IPS DF 6.9 (cell line): ENCODE results near the gene FLYWCH1.

Experiments
- DNase-seq: peaks from one replicate; pipeline ENCODE4 v3.0.0-alpha.2; 2013; ENCODE audit warnings: low read depth, low spot score
- H3K27ac ChIP-seq: one replicate; pipeline ENCODE4 v1.5.1; 2013; ENCODE audit warnings: low read length, control low read depth
- H3K27me3 ChIP-seq: 2 replicates; pipeline ENCODE4 v1.6.1; 2013; ENCODE audit warnings: mild to moderate bottlenecking, low read length; ENCODE audit not compliant: control insufficient read depth, insufficient read depth
- H3K36me3 ChIP-seq: 2 replicates; pipeline ENCODE4 v1.6.1; 2013; ENCODE audit warnings: low read length; ENCODE audit not compliant: control insufficient read depth, insufficient read depth
- H3K4me1 ChIP-seq: 2 replicates; pipeline ENCODE4 v1.6.1; 2013; ENCODE audit warnings: low read length; ENCODE audit not compliant: control insufficient read depth, insufficient read depth
- H3K4me3 ChIP-seq: 2 replicates; pipeline ENCODE4 v1.5.1; 2013; ENCODE audit warnings: mild to moderate bottlenecking, low read length
- H3K9me3 ChIP-seq: 2 replicates; pipeline ENCODE4 v1.6.1; 2013; ENCODE audit warnings: low read length, inconsistent platforms; ENCODE audit not compliant: control insufficient read depth, insufficient read depth
- WGBS: extraction: QIAGEN DNeasy Blood & Tissue Kit; methylation state at CpG from one replicate; pipeline ENCODE4 v1.1.7; 2013; ENCODE audit warnings: mixed read lengths, missing lambda C conversion rate; ENCODE audit not compliant: insufficient read length, insufficient coverage; 5-methylcytosine and 5-hydroxymethylcytosine counted together

FLYWCH1 gene

DNA sequence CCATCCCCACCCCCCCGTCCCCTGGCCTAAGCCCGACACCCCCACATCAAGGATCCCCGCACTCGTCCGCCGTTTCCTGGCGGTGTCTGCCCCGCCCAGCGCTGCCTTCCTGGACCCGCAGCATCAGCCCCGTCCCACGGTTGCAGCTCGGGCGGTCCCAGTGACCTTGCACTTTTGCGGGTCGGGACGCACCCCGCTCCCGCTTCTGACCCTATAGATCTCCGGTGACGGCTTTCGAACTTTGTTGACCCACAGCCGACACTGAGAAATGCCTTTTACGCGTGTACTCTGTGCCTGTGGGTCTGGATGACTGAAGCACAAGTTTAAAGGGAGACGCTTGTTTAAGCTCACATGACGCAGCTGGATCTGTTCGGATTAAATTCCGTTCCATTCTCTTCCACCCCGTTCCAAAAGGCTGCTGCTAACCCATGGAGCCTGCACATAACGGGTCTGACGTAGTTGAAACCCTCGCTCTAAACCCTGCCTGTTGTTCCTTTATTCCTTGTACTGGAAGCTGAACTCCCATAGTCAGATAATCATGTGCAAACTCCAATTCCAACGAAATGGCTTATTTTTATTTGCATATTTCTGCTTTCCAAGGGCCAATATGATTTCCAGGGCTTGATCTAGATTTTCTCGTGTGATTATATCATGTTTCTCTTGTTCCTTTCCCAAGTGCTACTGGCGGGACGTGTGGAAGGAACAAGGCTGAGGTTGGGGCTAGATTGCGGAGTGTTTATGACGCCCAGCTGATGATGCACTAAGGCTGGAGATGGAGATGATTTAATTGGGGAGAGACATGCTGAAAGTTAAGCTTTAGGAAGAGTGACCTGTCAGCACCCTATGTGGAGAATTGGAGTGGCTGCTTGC, 834 bp downstream of the FLYWCH1 start:
- no peak overlapping the region for H3K27ac ChIP-seq

DNA sequence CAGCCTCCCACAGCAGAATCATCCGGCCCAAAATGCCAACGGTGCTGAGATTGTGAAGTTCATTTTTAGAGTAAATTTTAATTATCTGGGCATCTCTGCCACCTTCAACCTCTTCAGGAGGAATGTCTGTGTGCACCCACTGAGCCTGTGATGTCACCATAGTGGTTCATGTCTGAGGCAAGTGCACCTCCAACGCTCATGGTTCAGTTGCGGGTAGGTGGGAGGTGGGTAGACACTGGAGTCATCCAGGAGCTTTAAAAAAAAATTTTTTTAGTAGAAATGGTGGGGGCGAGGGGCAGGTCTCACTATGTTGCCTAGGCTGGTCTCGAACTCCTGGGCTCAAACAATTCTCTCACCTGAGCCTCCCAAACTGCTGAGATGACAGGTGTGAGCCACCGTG, 1.9 kb downstream of the FLYWCH1 start:
- no CpG with 5 or more reads among the region's 7 CpGs for WGBS
- no peak for DNase-seq
- no peaks in the 10 kb centered on the region for H3K4me1 ChIP-seq

More for the DNA sequence above, 834 bp downstream of the FLYWCH1 start:
- Histone ChIP-seq H3K27me3 (no peaks in the 10 kb centered on the region), H3K4me3 (peak overlapping the region; percentile 60; the same call in 1 of the 2 replicates), H3K9me3 (no peaks in the 10 kb centered on the region), H3K4me1 (no peaks in the 10 kb centered on the region), H3K36me3 (no peaks in the 10 kb centered on the region)
- no peak for DNase-seq
- WGBS, result no CpG with 5 or more reads among the region's 39 CpGs

DNA sequence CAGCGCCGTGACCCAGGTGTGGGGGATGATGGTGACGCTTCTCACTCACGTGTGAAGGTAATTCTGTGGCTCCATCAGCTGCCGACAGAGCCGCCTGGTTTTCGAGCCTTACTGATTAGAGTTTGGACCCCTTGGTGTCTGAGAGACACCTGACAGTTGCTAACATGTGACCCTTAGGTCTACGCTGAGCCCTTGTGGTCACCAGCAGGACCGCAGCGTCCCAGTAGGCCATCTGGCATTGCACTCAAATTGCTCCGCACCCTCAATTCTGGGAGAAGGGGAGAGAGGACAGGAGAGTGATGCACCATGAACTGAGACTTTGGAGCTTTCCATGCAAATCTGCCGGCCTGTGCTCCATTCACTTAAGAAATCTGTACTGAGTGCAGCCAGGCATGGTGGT, 2.5 kb downstream of the FLYWCH1 start:
- Histone ChIP-seq H3K9me3 (no peaks in the 10 kb centered on the region), H3K27ac (no peak overlapping the region), H3K27me3 (no peaks in the 10 kb centered on the region), H3K4me3 (no peak overlapping the region), H3K36me3 (no peaks in the 10 kb centered on the region), H3K4me1 (no peaks in the 10 kb centered on the region)
- no CpG with 5 or more reads among the region's 12 CpGs for WGBS
- DNase-seq, result no peak

More for the DNA sequence above, 1.9 kb downstream of the FLYWCH1 start:
- Histone ChIP-seq H3K9me3 (no peaks in the 10 kb centered on the region), H3K27ac (no peak overlapping the region), H3K36me3 (no peaks in the 10 kb centered on the region), H3K4me3 (no peak overlapping the region), H3K27me3 (no peaks in the 10 kb centered on the region)

DNA sequence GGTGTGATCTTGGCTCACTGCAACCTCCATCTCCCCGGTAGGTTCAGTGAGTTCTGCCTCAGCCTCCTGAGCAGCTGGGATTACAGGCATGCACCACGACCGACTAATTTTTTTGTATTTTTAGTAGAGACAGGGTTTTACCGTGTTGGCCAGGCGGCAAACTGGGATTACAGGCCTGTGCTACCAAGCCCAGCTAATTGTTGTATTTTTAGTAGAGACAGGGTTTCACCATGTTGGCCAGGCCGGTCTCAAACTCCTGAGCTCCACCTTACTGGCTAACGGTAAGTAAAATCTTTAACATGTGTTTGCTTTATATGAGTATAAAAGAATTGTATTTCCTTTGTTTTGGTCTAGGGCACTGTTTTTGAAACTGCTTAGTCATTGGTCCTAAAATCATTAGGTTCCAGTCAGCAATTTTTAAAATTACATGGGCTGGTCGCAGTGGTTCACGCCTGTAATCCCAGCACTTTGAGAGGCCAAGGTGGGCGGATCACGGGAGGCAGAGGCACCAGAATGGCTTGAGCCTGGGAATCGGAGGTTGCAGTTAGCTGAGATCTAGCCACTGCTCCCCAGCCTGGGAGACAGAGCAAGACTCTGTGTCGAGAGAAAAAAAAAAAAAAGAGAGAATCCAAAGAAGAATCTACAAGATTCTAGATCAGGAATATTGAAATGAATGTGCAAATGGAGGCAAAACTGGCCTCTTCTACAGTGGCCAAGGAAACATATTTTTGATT, 3.6 kb downstream of the FLYWCH1 start:
- DNase-seq, result no peak
- Histone ChIP-seq H3K36me3 (no peaks in the 10 kb centered on the region), H3K9me3 (no peaks in the 10 kb centered on the region), H3K4me3 (no peak overlapping the region), H3K4me1 (no peaks in the 10 kb centered on the region), H3K27ac (no peak overlapping the region), H3K27me3 (no peaks in the 10 kb centered on the region)
- WGBS, result no CpG with 5 or more reads among the region's 13 CpGs

DNA sequence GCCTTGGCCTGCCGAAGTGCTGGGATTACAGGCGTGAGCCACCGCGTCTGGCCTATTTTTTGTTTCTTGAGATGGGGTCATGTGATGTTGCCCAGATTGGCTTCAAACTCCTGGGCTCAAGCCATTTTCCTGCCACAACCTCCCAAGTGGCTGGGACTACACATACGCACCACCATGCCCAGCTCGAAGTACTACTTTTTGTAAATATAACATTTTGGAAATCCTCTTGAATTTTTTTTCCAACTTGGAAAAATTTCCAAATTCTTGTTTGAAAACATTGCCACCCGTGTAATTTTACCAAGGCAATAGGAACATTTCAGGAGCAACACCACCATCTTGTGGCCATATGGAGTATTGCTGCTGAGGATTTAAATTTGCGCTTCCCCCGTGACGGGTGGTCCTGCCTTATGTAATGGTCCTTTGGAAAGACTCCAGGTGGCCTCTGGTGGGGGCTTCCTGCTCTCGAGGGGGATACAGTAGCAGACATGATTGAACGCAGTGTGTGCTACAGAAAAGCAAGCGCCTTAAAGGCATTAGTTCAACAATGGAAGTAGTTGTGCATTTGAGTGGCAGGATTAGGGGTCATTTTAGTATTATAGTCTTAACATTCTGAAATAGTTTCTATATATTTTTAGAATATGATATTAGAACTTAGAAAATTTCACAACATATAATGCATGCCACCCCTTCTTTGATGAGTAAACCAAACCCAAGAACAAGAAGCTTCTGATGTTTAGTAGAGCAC, 8.0 kb downstream of the FLYWCH1 start:
- DNase-seq, result no peak
- no CpG with 5 or more reads among the region's 13 CpGs for WGBS

DNA sequence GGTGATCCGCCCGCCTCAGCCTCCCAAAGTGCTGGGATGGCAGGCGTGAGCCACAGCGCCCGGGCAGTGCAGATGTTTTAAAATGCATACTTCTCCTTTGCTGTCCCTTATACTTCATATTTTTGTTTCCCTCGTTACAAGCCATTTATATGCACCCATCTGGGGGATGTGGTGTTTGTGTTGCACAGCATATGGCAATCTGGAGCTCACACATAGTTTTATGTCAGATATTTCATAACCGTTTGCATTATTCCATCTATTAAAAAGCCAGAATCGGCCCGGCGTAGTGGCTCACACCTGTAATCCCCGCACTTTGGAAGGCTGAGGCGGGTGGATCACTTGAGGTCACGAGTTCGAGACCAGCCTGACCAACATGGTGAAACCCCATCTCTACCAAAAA, 11.8 kb downstream of the FLYWCH1 start:
- DNase-seq, result no peak
- no peak overlapping the region for H3K27ac ChIP-seq

More for the DNA sequence above, 8.0 kb downstream of the FLYWCH1 start:
- peaks cover 2% of the 10 kb centered on the region; the same call in 1 of the 2 replicates for H3K4me1 ChIP-seq
- no peak overlapping the region for H3K4me3 ChIP-seq
- H3K27ac ChIP-seq, result no peak overlapping the region
- no peaks in the 10 kb centered on the region for H3K36me3 ChIP-seq
- H3K9me3 ChIP-seq, result no peaks in the 10 kb centered on the region
- no peaks in the 10 kb centered on the region for H3K27me3 ChIP-seq

DNA sequence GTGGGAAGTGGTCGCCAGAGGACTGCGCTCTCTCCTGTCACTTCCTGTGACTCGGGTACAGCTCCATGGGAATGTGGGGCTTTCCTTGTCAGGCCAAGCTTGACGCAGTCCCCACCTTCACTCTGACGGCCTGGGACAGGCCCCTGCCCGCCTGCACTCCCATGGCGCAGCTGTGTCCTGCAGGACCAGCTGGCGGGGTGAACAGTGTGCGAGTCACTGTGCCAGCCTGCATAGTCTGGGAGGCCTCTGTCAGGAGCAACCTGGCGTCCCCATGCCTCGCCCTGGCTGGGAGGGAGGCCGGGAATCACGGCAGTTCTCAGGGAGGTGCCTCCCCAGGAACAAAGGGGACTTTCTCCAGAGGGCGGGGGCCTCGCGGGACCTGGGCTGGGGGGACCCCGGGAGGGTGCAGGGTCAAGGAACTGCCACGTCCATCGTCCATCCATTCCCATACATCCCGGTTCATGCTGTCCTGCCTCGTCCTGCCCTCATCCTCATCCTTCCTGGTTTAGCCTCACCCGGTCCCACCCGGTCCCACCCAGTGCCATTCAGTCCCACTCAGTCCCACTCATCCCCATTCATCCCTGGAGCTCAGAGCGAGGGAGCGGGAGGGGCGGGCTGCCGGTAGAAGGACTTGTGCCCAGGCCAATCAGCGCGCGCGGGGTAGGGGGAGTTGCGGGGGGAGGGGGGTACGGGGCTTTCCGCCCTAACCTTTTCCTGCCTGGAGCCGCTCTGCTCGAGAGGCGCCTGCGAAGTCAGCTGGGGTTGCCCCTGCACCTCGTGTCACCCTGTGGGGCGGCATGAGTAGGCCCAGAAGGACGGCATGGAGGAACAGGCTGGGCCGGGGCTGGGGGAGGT, 13.4 kb downstream of the FLYWCH1 start:
- no CpG with 5 or more reads among the region's 42 CpGs for WGBS
- no peak for DNase-seq

More for the DNA sequence above, 11.8 kb downstream of the FLYWCH1 start:
- Histone ChIP-seq H3K36me3 (no peaks in the 10 kb centered on the region), H3K27me3 (no peaks in the 10 kb centered on the region), H3K4me3 (no peak overlapping the region), H3K4me1 (peaks cover 5% of the 10 kb centered on the region), H3K9me3 (no peaks in the 10 kb centered on the region)
- WGBS, result no CpG with 5 or more reads among the region's 14 CpGs

DNA sequence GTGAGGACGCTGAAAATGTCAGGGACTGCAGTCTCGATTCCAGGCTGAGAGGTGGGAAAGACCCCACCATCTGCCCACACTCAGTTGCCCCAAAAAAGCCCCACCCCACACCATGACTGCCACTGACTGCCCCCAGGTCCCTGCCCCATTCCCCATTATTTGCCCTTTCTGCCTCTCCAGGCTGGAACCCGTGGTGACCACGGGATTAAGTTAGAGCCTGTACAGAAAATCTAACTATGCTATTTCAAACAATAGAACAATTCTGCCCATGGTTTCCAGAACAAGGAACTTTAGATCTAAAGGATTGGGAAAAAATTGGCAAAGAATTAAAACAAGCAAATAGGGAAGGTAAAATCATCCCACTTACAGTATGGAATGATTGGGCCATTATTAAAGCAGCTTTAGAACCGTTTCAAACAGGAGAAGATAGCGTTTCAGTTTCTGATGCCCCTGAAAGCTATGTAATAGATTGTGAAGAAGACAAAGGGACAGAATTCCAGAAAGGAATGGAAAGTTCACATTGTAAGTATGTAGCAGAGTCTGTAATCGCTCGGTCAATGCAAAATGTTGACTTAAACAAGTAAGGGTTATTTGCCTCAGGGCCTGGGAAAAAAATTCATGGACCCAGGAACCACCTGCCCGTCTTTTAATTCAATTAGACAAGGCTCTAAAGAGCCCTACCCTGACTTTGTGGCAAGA, 14.4 kb downstream of the FLYWCH1 start:
- Histone ChIP-seq H3K4me1 (peaks cover 7% of the 10 kb centered on the region), H3K27me3 (no peaks in the 10 kb centered on the region), H3K27ac (no peak overlapping the region), H3K9me3 (no peaks in the 10 kb centered on the region), H3K36me3 (peaks cover 4% of the 10 kb centered on the region; the same call in 1 of the 2 replicates), H3K4me3 (no peak overlapping the region; the same call in 1 of the 2 replicates)
- no CpG with 5 or more reads among the region's 9 CpGs for WGBS
- DNase-seq, result no peak

More for the DNA sequence above, 13.4 kb downstream of the FLYWCH1 start:
- H3K9me3 ChIP-seq, result no peaks in the 10 kb centered on the region
- peaks cover 4% of the 10 kb centered on the region; the same call in 1 of the 2 replicates for H3K36me3 ChIP-seq
- H3K27me3 ChIP-seq, result no peaks in the 10 kb centered on the region
- peaks cover 7% of the 10 kb centered on the region for H3K4me1 ChIP-seq
- peak overlapping the region; percentile 15; the same call in 1 of the 2 replicates for H3K4me3 ChIP-seq
- no peak overlapping the region for H3K27ac ChIP-seq

DNA sequence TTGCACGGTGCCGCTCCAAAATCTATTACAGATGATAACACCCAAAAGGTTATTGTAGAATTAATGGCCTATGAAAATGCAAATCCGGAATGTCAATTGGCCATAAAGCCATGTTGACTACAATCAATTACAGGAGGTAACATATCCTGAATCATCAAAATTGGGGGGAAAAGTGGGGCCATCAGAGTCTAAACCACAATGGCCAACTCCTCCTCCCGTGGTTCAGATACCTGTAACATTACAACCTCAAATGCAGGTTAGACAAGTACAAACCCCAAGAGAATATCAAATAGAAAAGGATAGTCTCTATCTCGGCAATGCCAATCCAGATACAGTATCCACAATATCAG, 14.9 kb downstream of the FLYWCH1 start:
- Histone ChIP-seq H3K27me3 (no peaks in the 10 kb centered on the region), H3K9me3 (no peaks in the 10 kb centered on the region), H3K27ac (no peak overlapping the region), H3K36me3 (peaks cover 4% of the 10 kb centered on the region; the same call in 1 of the 2 replicates), H3K4me1 (peaks cover 7% of the 10 kb centered on the region), H3K4me3 (no peak overlapping the region)
- no CpG with 5 or more reads among the region's 5 CpGs for WGBS
- no peak for DNase-seq
